LNCaP clone FGC (cell line): ENCODE measurements around the gene NRCAM.

Experiments
- DNase-seq: peaks from one replicate; pipeline ENCODE4 v3.0.0-alpha.2; 2011; ENCODE audit warnings: low read depth
- H3K4me3 ChIP-seq: 2 replicates; pipeline ENCODE4 v1.5.1; 2011; ENCODE audit warnings: mild to moderate bottlenecking, low read depth, low read length, control low read depth
- TF ChIP-seq, protein P1 (sequence below): IDR thresholded peaks from 2 replicates; pipeline ENCODE4 v1.5.1; 2012; ENCODE audit warnings: mild to moderate bottlenecking; ENCODE audit not compliant: control insufficient read depth, insufficient read depth; ENCODE audit errors: extremely low read depth

NRCAM gene

DNA sequence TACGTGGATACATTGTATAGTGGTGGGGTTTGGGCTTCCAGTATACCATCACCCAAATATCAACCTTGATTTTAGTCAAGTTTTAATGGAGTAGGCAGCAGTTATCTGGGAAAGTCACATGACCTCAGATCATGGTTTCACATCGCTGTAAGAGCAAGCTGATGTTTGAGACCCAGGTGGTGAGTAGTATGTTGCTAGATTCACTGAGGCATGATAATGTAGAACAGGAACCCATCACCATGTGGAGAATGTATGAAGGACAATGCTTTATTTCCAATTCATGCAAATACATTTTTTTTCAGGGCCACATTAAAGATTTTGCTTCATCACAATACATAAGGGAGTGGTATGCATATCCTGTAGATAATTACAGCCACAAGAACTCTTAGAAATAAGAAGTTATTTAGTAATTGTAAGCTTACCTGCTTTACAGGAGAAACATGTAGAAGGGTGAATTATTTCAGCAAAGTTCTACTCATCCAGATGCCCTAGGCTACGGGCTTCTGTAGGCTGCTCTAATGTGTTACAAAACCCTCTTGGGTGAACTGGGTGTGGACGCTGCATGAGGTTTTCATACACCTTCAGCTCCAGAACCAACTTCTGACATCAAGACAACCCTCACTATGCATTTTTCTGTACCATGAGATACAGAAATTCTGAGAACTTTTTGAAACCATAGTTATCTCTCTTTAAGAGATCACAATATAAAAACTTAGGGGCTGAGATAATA, 298.5 kb downstream of the NRCAM start:
- DNase-seq = no peak
- TF ChIP-seq, protein P1, sequence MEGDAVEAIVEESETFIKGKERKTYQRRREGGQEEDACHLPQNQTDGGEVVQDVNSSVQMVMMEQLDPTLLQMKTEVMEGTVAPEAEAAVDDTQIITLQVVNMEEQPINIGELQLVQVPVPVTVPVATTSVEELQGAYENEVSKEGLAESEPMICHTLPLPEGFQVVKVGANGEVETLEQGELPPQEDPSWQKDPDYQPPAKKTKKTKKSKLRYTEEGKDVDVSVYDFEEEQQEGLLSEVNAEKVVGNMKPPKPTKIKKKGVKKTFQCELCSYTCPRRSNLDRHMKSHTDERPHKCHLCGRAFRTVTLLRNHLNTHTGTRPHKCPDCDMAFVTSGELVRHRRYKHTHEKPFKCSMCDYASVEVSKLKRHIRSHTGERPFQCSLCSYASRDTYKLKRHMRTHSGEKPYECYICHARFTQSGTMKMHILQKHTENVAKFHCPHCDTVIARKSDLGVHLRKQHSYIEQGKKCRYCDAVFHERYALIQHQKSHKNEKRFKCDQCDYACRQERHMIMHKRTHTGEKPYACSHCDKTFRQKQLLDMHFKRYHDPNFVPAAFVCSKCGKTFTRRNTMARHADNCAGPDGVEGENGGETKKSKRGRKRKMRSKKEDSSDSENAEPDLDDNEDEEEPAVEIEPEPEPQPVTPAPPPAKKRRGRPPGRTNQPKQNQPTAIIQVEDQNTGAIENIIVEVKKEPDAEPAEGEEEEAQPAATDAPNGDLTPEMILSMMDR = no peak
- no peak overlapping the region for H3K4me3 ChIP-seq

DNA sequence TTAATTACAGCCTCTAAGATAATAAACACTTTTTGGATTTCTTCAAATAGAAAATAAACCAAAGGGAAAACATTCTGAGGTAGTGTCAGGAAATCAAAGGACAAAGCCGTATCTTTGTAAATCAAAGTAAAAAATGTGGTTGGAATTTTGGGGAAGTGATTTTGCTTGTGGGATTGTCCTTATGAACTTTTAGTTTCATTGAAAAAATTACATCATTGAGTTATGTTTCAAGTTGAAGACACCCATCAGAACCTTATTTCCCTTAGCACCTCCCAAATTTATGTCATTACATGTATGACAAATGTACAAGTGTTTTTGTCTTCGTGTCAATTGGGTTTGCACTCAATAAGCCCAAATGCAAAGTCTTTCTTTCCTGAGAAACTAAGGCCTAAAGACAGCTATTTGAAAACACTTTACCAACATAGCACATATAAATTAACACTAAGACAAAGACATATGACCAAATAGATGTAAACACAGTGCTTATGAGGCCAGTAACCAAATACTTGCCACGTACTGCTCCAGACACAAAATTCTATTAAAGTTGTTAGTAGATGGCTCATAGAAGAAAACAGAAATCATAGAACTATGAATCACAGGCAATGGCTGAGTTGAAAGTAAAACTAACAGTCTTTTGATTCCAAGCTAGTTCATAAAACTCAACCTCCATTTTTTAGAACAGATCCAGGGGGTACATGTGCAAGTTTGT, 299.2 kb downstream of the NRCAM start:
- no peak overlapping the region for H3K4me3 ChIP-seq
- no peak for DNase-seq
- TF ChIP-seq, protein P1 = no peak

DNA sequence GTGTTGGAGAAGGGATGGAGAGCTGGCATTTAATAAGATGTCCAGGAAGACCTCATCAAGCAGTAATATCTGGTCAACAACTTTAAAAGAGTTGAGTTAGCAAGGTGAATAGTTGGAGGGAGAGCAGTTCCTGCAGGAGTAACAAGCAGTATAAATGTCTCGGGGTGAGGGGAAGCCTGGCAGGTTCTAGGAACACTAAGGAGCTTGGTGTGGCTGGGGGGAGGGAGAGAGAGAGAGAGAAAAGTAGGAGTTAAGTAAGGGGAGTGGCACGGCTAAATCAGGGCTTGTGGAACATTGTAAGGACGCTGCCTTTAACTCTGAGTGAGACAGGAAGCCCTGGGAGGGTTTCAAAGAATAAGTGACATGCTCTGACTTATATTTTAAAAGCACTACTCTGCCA, 304.0 kb downstream of the NRCAM start:
- DNase-seq = no peak
- TF ChIP-seq, protein P1 = no peak
- H3K4me3 ChIP-seq = no peak overlapping the region

DNA sequence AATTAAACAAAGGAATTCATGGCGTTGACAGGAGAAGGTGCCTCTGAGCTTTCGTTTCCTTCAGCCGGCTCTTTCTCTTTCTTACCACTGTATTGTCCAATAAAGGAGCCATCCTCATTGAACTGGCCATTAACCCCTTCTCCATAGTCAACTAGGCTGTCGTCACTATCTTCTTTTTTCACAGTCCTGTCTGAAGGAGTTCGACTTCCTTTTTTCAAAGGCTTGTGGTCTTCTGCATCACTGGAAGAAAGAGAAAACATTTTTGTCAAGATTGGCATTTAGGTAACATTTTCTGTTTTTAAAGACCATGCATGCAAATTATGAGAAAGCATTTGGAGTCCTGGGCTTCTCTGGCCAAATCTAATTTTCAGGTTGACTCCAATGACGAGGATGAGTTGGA, 306.3 kb downstream of the NRCAM start:
- no peak for DNase-seq
- TF ChIP-seq, protein P1 = no peak
- H3K4me3 ChIP-seq = no peak overlapping the region

DNA sequence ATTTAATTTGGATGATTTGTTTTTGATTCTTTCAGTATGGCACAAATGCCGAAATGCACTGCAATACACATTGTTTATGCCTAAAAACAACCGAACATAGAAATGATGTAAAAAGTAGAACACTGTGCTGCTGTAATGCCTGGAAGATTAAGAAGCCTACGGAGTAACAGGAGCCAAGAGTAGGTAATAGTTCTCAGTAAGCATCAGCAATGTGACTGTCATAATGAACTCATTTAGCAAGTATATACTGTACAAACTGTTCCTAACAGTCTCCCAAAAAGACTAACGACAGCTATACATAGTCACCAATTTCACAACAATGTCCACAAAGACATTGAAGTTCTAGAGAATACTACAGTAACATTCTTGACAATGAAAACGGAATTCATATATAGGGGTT, 307.1 kb downstream of the NRCAM start:
- TF ChIP-seq, protein P1 = no peak
- H3K4me3 ChIP-seq = no peak overlapping the region
- no peak for DNase-seq

DNA sequence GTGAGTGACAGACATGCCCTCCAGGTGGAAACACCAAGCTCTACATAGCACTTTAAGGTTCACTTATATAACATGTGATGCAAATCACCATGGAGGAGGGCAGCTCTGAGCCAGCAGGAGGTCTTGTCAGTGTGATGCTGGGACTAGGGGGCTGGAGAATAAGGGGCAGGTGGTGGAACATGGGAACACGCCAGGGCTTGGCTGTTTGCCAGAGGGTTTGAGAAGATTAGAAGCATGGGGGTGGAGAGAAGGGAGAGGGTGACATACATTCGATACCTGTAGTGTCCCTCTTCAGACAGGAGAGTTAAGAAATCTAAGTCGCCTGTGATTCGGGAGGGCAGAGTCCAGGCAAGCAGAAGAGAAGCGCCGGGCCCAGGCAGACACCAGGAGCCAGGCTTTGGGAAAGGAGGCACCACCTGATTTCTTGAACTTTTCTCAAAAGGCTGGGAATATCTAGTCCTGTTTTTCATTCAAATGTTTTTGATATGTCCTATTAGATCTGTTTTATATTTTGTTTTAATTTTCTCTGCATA, 309.1 kb downstream of the NRCAM start:
- TF ChIP-seq, protein P1 = no peak
- no peak overlapping the region for H3K4me3 ChIP-seq
- no peak for DNase-seq
